HG02623 (cell line): ENCODE results near the gene ZSCAN18.
"Not testable (repeated sequence)": the region's sequence is repeated elsewhere in the genome, so short reads cannot be mapped to it uniquely, and the experiment has no call there.

Experiments
- ATAC-seq: cut with Tn5 transposase; IDR thresholded peaks from one replicate; pipeline ENCODE4 v1.9.1; 2021; ENCODE audit warnings: moderate library complexity; ENCODE audit not compliant: unreplicated experiment

ZSCAN18 gene

GRCh38 chr19:58097781-58098681 lies at the start of gene ZSCAN18:
Gene ZSCAN18, minus strand, starts transcription at chr19:58098231. Its CDS starts 7,964 bp downstream, at chr19:58090267.
- ATAC-seq, result no peak

- ATAC-seq, result not testable (repeated sequence)
Measured at GRCh38 chr19:58147475-58147874, 49.4 kb upstream of the ZSCAN18 start.

GRCh38 chr19:58145849-58146248 lies 47.8 kb upstream of the ZSCAN18 start:
- ATAC-seq, result no peak

- no peak for ATAC-seq
Measured at GRCh38 chr19:58134244-58134643, 36.2 kb upstream of the ZSCAN18 start.

GRCh38 chr19:58129284-58129683 lies 31.3 kb upstream of the ZSCAN18 start:
- ATAC-seq, result no peak

- ATAC-seq, result no peak
Measured at GRCh38 chr19:58128041-58128685, 30.1 kb upstream of the ZSCAN18 start.

GRCh38 chr19:58123354-58123753 lies 25.3 kb upstream of the ZSCAN18 start:
- no peak for ATAC-seq

GRCh38 chr19:58118979-58119733 lies 21.1 kb upstream of the ZSCAN18 start:
- no peak for ATAC-seq

- no peak for ATAC-seq
Measured at GRCh38 chr19:58117841-58118575, 20.0 kb upstream of the ZSCAN18 start.

- no peak for ATAC-seq
Measured at GRCh38 chr19:58108546-58108817, 10.5 kb upstream of the ZSCAN18 start.

GRCh38 chr19:58107778-58108545 lies 9.9 kb upstream of the ZSCAN18 start:
- ATAC-seq, result no peak

- no peak for ATAC-seq
Measured at GRCh38 chr19:58098682-58098998, 609 bp upstream of the ZSCAN18 start.

- ATAC-seq, result no peak
Measured at GRCh38 chr19:58097349-58097748, 682 bp downstream of the ZSCAN18 start.

GRCh38 chr19:58096884-58097283 lies 1.1 kb downstream of the ZSCAN18 start:
- no peak for ATAC-seq

- ATAC-seq, result no peak
Measured at GRCh38 chr19:58095328-58095727, 2.7 kb downstream of the ZSCAN18 start.

GRCh38 chr19:58093071-58093470 lies 5.0 kb downstream of the ZSCAN18 start:
- no peak for ATAC-seq

GRCh38 chr19:58091251-58091995 lies 6.6 kb downstream of the ZSCAN18 start:
- no peak for ATAC-seq

GRCh38 chr19:58089846-58090245 lies 8.2 kb downstream of the ZSCAN18 start:
- ATAC-seq, result no peak

GRCh38 chr19:58088521-58089052 lies 9.4 kb downstream of the ZSCAN18 start:
- ATAC-seq, result no peak
